Inflammatory macrophage treated with lipopolysaccharide for 1 hour (primary cell): ENCODE results near the gene PGC.

ENCODE experiments used
- DNase-seq, 2 donors: peaks; one replicate each; pipeline ENCODE4 v3.0.0-alpha.2; 2020 to 2022

PGC gene

GRCh38 chr6:41728073-41728936, 18.9 kb downstream of the PGC start:
- DNase-seq: no peak

- no peak for DNase-seq
These were observed 19.5 kb downstream of the PGC start for GRCh38 chr6:41727705-41728072.

- no peak for DNase-seq
These were observed 20.3 kb downstream of the PGC start for GRCh38 chr6:41726876-41727275.

- no peak for DNase-seq
These were observed 22.4 kb downstream of the PGC start for GRCh38 chr6:41724586-41725501.

GRCh38 chr6:41724228-41724580, 23.0 kb downstream of the PGC start:
- DNase-seq: no peak

GRCh38 chr6:41723530-41724227, 23.5 kb downstream of the PGC start:
- peak; percentile 94 to 96 for DNase-seq

GRCh38 chr6:41722969-41723529, 24.1 kb downstream of the PGC start:
- DNase-seq: no peak

GRCh38 chr6:41721414-41721813, 25.8 kb downstream of the PGC start:
- no peak for DNase-seq

- no peak for DNase-seq
These were observed 26.4 kb downstream of the PGC start for GRCh38 chr6:41720783-41721182.

GRCh38 chr6:41720262-41720620, 27.0 kb downstream of the PGC start:
- peak; percentile 73 to 98 for DNase-seq

- DNase-seq: no peak
These were observed 27.5 kb downstream of the PGC start for GRCh38 chr6:41719436-41720261.

GRCh38 chr6:41718828-41719227, 28.4 kb downstream of the PGC start:
- DNase-seq: no peak

GRCh38 chr6:41717392-41717736, 29.8 kb downstream of the PGC start:
- no peak for DNase-seq

GRCh38 chr6:41716516-41717391, 30.4 kb downstream of the PGC start:
- no peak for DNase-seq

- no peak for DNase-seq
These were observed 31.2 kb downstream of the PGC start for GRCh38 chr6:41715795-41716515.

- DNase-seq: no peak
These were observed 32.5 kb downstream of the PGC start for GRCh38 chr6:41714556-41715273.

- peak in 1 of 2 donors; percentile 68 for DNase-seq
These were observed 33.4 kb downstream of the PGC start for GRCh38 chr6:41713650-41714291.

- no peak for DNase-seq
These were observed 34.0 kb downstream of the PGC start for GRCh38 chr6:41713159-41713649.

- no peak for DNase-seq
These were observed 34.5 kb downstream of the PGC start for GRCh38 chr6:41712651-41713103.
